Dermis blood vessel endothelial cell (primary cell): ENCODE results near the gene TPBGL. TPM values are rescaled to one million over a fixed set of nuclear protein-coding genes. Genes with fewer than 3 reads are reported as not detected.

Source experiments
- DNase-seq: peaks from one replicate; pipeline ENCODE4 v3.0.0; 2010
- total RNA-seq: library from RNA; depleted of rRNA; stranded (reverse); fragments of >200 nt; gene quantifications from 2 replicates; pipeline ENCODE4 v1.2.3, GENCODE V29; 2014

Gene TPBGL
- total RNA-seq, 1 donor from 2014 or later, result 0.17 TPM

DNA sequence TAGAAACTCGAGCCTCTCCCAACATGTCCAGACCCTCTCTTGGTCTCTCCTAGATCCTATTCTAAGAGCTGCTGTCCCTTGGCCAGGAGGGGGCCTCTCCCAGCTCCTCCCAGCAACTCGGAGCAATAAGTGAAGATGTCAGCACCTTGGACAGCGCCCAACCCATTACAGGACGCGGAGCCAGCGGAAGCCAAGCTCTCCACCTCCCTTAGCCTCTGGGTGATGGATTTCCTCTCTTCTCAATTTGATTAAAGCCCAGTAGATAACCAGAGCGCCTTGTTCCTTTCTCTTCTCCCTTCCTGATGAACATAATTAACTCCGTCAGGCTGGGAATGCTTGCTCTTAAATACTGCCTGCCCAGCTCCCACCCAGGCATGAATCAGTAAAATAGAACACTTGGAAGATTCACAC, 26.2 kb upstream of the TPBGL start:
- DNase-seq, result peak; percentile 93

GRCh38 chr11:75214843-75215242, 25.7 kb upstream of the TPBGL start:
- no peak for DNase-seq

DNA sequence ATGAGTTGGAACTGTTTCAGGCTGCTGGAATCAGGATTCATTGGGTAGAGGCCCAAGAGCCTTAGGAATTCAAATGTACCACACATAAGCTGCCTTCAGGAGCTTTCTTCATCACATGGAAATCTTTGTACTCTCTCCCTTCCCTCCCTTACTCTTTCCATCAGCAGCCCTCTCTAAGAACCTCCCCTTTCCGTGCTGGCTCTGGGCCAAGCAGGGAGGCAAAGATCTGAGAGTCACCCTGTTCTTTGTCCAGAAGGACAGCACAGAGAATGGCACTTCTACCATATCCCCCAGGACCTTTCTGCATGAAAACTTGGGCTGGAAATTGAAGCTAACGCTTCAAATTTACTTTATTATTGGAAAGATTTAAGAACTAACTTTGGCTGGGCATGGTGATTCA, 20.7 kb upstream of the TPBGL start:
- DNase-seq, result no peak

GRCh38 chr11:75223954-75224643, 16.5 kb upstream of the TPBGL start:
- DNase-seq, result peak; percentile 32

- no peak for DNase-seq
Observed at GRCh38 chr11:75225794-75226193, 14.8 kb upstream of the TPBGL start.

- DNase-seq, result no peak
Observed at GRCh38 chr11:75229466-75229865, 11.1 kb upstream of the TPBGL start.

DNA sequence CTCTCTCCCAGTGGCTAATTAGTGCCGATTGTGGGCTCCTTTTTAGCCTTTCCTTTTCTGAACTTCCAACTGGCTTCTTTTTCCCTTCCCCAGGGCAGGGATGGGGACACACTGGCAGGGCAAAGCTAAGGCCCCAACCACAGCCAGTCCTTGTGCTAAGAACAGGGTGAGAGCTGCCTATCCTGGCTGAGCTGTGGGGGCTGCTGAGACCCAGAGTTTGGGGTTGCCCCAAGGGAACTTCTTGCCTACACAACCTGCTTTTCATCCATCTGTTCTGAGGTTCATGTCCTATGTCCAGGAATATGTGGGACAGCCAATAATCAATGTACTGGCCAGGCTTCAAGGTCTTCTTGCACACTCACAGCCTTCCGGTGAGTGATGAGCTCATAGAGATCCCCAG, 10.0 kb upstream of the TPBGL start:
- no peak for DNase-seq

DNA sequence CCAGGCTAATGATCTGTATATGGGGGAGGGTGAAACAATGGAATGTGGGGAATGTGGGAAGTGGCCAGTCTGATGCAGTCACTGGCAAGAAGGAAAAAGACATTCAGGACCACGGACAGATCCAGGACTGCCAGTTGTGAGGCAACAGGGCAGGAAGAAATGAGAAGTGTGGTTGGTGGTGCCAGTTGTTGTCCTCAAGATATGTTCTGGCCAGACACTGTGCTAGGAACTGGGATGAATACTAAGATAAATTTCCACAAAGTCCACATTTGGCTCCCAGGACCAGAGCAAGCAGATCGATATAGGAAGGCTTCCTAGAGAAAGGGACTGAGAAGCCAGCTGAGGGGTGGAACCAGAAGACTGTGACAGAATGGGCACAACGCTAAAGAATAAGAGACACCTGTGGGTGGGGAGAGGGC, 6.8 kb upstream of the TPBGL start:
- peak; percentile 78 for DNase-seq

- DNase-seq, result no peak
Observed at GRCh38 chr11:75236062-75236461, 4.5 kb upstream of the TPBGL start.

DNA sequence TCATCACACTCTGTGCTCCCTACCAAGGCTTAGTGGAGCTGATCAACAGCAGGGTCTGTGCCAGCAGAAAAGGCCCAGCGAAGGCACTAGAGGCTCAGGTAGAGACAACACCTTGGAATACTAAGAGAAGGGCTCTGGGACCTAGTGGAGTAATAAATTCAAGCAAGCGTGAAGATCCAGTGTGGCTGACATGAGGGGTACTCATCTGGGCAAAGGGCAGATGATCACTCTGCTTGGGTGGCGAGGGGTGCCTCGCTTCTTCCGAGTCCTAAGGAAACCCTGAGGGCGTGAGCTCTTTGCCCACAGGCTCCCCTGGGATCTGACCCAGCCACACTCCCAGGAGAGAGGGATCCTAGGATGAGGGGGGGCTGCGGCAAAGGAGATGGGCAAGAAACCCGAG, 3.5 kb upstream of the TPBGL start:
- DNase-seq, result no peak

DNA sequence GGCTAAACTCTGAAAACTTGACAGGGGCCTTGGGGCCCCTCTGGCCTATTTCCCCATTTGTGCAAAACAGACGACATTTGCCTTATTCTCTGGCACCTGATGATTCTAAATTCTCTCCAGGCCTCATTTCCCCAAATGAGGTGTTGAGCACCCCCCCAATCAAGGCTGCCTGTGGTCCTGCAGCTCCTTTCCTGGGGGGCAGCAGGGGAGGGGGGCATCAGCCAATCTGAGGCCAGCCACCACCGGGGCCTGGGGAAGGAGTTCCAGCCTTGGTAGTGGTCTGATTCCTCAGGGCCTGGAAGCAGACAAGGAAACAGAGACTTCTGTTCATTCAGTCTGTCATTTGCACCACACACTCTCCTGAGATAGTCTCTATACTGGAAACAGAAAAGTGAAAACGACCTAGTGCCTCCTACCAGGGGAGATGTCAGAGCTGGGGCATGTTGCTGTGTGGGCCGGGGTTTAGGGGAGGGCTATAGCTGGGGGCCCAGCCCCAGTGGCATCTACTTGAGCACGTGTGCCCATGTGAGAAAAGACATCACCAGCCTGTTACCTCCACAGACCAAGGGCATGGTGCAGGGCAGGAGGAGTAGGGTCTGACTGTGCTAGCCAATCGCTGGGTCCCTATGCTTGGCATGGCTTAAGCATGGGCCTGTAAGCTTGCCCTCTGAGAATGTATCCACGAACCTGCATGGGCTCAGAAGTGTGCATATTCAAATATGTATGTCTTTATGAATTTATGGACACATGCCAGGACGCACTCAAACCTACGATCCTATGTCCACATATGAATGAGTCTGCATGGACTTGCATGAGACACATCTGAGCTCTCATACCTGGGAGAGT, 1.8 kb upstream of the TPBGL start:
- DNase-seq, result no peak

- DNase-seq, result no peak
Observed at GRCh38 chr11:75239531-75240290, 863 bp upstream of the TPBGL start.

- peak; percentile 90 for DNase-seq
Observed at GRCh38 chr11:75241036-75241905, 697 bp downstream of the TPBGL start.

GRCh38 chr11:75241906-75242644, 1.5 kb downstream of the TPBGL start:
- no peak for DNase-seq

DNA sequence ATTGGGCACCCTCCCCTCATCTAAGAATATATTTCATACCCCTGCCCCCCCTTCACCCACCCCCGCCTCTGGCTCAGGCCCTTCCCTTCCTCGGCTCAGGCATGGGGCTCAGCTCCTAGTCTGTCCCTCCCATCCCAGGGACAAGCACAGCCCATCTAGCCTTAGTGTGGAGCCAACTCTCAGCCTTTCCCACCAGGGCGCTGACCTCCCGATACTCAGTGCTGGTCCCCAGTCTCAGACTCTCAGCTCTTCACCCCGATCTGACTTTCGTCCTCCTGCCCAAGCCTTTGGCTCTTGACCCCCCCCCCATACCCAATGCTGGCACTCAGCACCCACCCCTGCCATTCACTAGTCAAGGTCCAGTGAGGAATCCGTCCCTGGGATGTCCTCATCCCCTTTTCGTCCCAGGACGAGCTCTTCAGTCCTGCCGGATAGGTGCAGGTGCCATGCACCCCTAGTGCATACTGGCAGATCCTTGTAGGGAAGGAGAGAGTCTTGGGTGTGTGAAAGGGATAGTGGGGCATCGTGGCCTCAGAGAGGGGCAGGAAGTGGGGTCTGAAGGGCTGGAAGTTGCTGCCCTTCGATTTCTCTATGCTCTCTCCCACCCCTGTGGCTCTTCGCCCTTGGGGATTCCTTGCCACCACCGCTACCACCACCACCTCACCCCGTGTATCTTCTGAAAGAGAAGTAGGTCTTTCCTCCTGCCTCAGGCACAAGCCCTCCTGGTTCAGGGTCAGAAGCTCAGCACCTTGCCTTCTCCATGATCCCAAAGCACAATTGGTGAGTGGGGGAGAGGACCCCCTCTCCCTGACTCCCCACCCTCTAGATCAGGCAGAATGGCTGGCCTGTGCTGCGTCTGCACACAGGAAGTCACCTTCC, 2.4 kb downstream of the TPBGL start:
- no peak for DNase-seq

DNA sequence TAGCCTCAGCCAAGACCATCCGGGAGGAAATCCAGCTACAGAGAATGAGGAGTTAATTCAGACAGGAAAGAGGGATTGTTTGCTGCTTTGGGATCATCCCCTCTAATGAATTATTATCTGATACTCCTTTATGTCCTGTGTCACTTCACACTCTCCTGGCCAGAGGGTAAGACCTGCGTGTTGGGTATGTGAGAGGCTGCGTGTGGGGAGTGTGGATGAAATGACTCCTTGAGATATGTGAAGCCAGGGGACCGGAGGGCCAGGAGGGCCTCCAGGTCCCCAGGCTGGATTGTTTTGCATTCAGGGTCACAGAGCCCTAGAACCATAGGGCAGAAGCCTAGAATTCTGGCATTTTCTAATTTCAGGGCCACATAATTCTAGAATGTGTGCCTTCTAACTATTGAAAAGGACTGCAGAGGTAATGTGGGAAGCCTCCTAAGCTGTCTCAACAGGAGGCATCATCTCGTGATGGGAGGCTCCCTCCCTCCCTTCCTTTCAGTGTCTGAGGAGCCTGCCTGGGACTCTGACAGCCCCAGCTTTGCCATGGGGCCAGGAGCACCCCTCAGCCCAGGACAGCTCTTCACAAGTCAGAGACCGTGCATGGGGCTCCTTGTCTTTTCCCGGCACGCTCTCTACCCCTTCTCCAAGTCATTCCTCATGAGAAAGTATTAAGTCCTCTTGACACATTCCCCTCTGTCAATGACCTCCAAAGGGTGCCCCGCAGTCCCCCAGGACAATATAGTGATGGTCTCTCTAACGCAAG, 3.7 kb downstream of the TPBGL start:
- no peak for DNase-seq

- no peak for DNase-seq
Observed at GRCh38 chr11:75245356-75246005, 4.9 kb downstream of the TPBGL start.

DNA sequence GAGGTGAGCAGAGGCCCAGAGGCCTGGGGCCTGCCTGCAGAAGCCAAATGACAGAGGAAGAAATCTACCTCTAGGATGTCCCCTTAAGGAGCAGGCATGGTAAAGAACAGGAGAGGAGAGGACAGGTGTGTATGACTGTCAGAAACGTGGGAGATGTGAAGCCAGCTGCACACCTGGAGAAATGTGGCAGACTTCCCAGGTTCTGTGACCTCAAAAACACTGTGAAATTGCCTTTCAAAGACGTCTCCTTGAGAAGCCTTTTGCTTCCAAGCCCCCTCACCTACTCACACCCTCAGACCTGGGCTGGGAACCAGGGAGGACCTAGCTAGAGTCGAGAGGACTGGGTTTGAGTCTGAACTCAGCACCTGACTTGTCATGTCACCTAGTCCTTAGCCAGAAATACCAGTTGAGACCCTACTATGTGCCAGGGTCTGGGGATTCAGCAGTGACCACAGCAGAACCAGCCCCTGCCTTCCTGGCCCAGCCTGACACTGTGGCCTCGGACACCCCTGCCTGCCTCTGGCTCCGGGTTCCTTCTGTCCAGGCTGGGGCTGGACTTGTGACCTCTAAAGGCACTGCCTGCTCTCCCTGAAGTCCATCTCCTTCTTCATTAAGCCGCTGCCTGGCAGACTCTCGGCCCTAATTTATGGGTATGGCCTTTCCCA, 5.6 kb downstream of the TPBGL start:
- DNase-seq, result no peak
